HFF-Myc (cell line): ENCODE results near the gene SIGLEC5.

Experiments
- DNase-seq: peaks from one replicate; pipeline ENCODE4 v3.0.0-alpha.2; 2011; ENCODE audit warnings: low read depth; ENCODE audit errors: extremely low read depth
- H3K4me3 ChIP-seq: replicated peaks from 2 replicates; pipeline ENCODE4 v1.5.1; 2011; ENCODE audit warnings: low read depth, mild to moderate bottlenecking, control low read depth, low read length
- CTCF ChIP-seq: IDR thresholded peaks from 2 replicates; pipeline ENCODE4 v1.5.1; 2012; ENCODE audit warnings: mild to moderate bottlenecking, low read depth, low read length, control low read depth; ENCODE audit errors: missing control alignments

SIGLEC5 gene

DNA sequence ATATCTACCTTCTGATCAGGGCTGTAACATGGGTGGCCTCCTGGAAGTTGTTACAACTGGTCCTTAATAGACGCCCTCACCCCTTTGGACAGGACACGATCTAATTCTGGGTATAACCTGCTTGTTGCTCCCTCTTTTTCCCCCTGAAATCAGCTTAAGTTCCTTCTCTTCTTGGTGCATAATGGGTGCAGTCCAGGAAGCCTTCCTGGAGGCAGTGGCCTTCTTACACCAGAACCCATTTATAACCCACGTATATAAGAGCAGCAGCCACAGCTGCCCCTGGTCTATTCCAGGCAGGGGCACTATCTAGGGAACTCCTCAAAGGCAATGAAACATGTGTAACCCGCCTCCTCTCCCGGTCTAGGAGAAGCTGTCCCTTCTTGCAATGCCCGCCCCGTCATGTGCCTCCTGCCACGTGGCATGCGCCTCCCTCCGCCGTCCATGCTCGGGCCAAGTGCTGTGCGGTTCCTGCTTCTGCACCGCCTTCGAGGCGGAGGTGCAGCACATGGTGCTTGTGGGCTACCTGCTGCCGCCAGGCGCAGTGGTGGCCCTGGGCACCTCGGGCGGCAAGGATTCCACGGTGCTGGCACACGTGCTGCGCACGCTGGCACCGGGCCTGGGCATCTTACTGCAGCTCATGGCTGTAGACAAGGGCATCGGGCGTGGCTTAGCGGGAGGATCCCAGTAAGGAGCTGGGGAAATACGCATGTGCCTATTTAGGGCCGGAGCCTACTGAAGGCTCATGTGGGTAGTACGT lies 31.9 kb downstream of the SIGLEC5 start:
- DNase-seq: no peak
- no peak overlapping the region for H3K4me3 ChIP-seq
- no peak for TF ChIP-seq CTCF

DNA sequence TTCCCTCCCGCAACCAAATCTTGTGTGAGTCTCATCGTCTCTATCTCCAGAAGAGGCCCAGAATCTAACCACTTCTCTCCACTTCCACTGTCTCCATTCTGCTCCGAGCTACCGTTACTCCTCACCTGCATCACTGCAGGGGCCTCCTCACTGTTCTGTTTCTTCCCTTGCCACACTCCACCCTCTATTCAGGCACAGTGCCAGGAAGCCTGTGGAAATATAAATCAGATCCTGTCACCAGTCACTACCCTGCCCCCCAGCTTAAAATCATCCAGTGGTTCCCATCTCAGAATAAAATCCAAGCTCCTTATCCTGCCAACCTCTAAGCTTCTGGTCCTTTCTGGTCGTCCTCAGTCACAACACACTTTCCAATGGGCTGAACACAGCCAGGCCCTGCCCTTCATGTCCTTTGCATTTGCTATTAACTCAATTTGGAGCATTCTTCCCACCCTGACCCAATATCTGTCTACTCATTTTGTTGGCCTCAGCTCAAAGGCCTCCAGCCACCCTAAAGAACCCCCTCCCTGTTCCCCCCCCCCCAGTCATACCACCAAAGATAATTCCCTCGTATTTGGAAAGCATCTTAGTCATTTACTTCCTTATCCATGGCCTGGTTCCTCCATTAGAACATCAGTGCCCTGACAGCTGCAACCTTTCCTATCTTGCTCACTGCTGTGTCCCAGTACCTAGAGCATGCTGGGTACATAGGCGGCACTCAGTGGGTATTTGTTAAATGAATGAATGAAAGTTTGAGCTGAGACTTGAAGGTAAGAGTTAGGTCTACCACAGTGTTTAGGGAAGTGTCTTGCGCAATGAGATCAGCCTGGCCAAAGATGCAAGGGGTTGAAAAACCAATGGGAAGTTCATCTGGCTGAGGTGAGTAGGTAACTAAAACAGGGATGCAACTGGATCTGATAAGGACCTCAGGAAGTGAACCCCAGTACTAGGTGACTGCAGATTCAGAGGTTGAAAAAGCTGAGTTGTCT lies 34.7 kb downstream of the SIGLEC5 start:
- no peak for DNase-seq
- peak overlapping the region; percentile 68 for H3K4me3 ChIP-seq
- TF ChIP-seq CTCF: no peak

GRCh38 chr19:51594774-51595109 lies 35.5 kb downstream of the SIGLEC5 start:
- TF ChIP-seq CTCF: no peak
- H3K4me3 ChIP-seq: peak overlapping the region; percentile 68
- DNase-seq: no peak

- TF ChIP-seq CTCF: no peak
- H3K4me3 ChIP-seq: peak overlapping the region; percentile 68
- peak; percentile 89 for DNase-seq
Observed at GRCh38 chr19:51593969-51594773, 36.0 kb downstream of the SIGLEC5 start.

DNA sequence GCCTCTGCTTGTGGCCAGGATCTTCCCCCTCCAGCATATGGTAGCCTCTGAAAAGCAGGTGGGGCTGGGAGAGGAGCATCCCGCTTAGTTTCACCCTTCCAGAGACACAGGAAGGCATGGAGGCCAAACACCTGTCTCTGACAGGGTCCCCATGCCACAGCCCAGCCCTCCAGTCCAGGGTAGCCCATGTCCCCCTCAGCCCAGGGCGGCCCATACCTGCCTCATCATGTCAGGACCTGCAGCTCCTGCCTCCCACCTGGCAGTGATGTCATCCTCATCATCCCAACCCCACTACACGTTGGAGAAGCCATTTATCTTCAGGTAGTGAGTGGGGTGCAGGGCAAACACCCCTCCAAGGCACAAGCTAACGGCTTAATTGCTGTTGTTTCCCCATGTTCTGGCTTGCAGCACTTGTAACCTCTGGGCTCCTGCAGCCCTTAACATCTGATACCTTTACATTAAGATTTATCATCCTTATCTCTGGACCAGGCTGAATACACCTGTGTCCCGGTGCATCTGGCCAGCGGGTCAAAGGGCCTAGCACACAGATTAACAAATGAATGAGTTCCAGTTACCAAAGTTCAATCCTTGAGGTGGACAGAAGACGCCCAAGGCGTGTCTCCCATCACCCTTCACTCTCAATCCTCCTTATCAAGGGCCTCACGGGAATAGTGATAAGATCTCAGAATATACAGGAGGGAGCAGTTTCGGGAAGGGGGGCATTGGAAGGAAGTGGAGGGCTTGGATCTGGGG lies 36.9 kb downstream of the SIGLEC5 start:
- no peak for DNase-seq
- peak overlapping the region; percentile 68 for H3K4me3 ChIP-seq
- no peak for TF ChIP-seq CTCF

- no peak for DNase-seq
- no peak for TF ChIP-seq CTCF
- no peak overlapping the region for H3K4me3 ChIP-seq
Observed at GRCh38 chr19:51592521-51592920, 37.7 kb downstream of the SIGLEC5 start.
